K562 (cell line): ENCODE results near the gene KRTAP25-1. TPM values are rescaled to one million over a fixed set of nuclear protein-coding genes. Genes with fewer than 3 reads are reported as not detected.

Source experiments
- ATAC-seq: fragments of 200-7000 bp; cut with Tn5 transposase; 3 replicates; pipeline ENCODE4 v1.9.1; 2020; ENCODE audit warnings: moderate library complexity
- BruUV-seq: library from RNA; stranded (reverse); fragments of 400-500 nt; replicated peaks from 2 replicates; lab custom pipeline; 2021; lab: Mats Ljungman, UMichigan
- CTCF ChIA-PET: fragments of 300-600 bp; formaldehyde crosslinking; extraction: SDS; loops from one replicate; lab custom pipeline; 2021; ENCODE audit warnings: low intra/inter-chr PET ratio; lab: Yijun Ruan, JAX
- POLR2A ChIA-PET: fragments of 300-600, 350-650 bp; sonication (Branson Sonifier 250); formaldehyde crosslinking; extraction: SDS; loops from one replicate; lab custom pipeline; 2021; ENCODE audit warnings: antibody characterized with exemption, inconsistent platforms; lab: Yijun Ruan, JAX
- DNase-seq, 4 experiments: peaks; one replicate each; pipeline versions ENCODE4 v3.0.0 to v3.0.0-alpha.2; 2011 to 2018; ENCODE audit warnings: low spot score in 3 of 4, mixed read lengths in 3 of 4; ENCODE audit errors: extremely low read depth in 1 of 4
- FAIRE-seq: peaks from 2 replicates; lab custom pipeline; 2011; peaks lifted over from hg19 to GRCh38; lab: Jason Lieb, UNC
- H2AFZ ChIP-seq: 2 replicates; pipeline ENCODE4 v1.6.0; 2011; ENCODE audit warnings: low read depth, low read length, control low read depth, inconsistent platforms
- H3K27ac ChIP-seq: fragments of 200-600 bp; 3 replicates; pipeline ENCODE4 v1.8.0; 2011; ENCODE audit warnings: low read depth, mild to moderate bottlenecking, control low read depth, inconsistent platforms, low read length, moderate library complexity, mixed read lengths; ENCODE audit errors: extremely low read depth
- H3K27me3 ChIP-seq, 2 experiments: fragments of 300-600 bp in 1 of 2; 2 replicates in 1 of 2; 3 replicates in 1 of 2; pipeline versions ENCODE4 v1.6.0 to v1.8.0; 2011; ENCODE audit warnings: inconsistent platforms in 2 of 2, low read length in 2 of 2, mild to moderate bottlenecking in 1 of 2, mixed read lengths in 1 of 2, moderate library complexity in 1 of 2; ENCODE audit not compliant: control insufficient read depth in 2 of 2, insufficient read depth in 2 of 2
- H3K36me3 ChIP-seq: fragments of 300-600 bp; 3 replicates; pipeline ENCODE4 v1.8.0; 2011; ENCODE audit warnings: mild to moderate bottlenecking, low read length, inconsistent platforms; ENCODE audit not compliant: control insufficient read depth, insufficient read depth
- H3K4me1 ChIP-seq, 2 experiments: fragments of 200-600 bp in 1 of 2; replicated peaks in 1 of 2; 2 replicates in 1 of 2; 3 replicates in 1 of 2; pipeline versions ENCODE4 v1.5.1 to v1.8.0; 2011; ENCODE audit warnings: inconsistent platforms in 2 of 2, low read length in 2 of 2, mild to moderate bottlenecking in 1 of 2, mixed read lengths in 1 of 2, moderate library complexity in 1 of 2; ENCODE audit not compliant: control insufficient read depth in 2 of 2, insufficient read depth in 2 of 2
- H3K4me2 ChIP-seq: 2 replicates; pipeline ENCODE4 v1.6.1; 2011; ENCODE audit warnings: low read length, control low read depth, inconsistent platforms, mixed read lengths; ENCODE audit not compliant: insufficient read depth
- H3K4me3 ChIP-seq: fragments of 200-600 bp; sonication (generic), shearing (Covaris generic); 2 replicates; pipeline ENCODE4 v1.5.1; 2016; ENCODE audit warnings: control low read depth, inconsistent platforms
- H3K79me2 ChIP-seq: fragments of 200-600 bp; 3 replicates; pipeline ENCODE4 v1.8.0; 2011; ENCODE audit warnings: low read length, inconsistent platforms; ENCODE audit not compliant: control insufficient read depth, insufficient read depth
- H3K9ac ChIP-seq, 2 experiments: 2 replicates each; pipeline versions ENCODE4 v1.6.0 to v1.6.1; 2011; ENCODE audit warnings: low read depth in 2 of 2, low read length in 2 of 2, control low read depth in 1 of 2, inconsistent platforms in 1 of 2, mild to moderate bottlenecking in 1 of 2, mixed read lengths in 1 of 2; ENCODE audit not compliant: insufficient read depth in 1 of 2
- H3K9me1 ChIP-seq: one replicate; pipeline ENCODE4 v1.6.0; 2011; ENCODE audit warnings: inconsistent platforms, mild to moderate bottlenecking, low read length, moderate library complexity; ENCODE audit not compliant: control insufficient read depth, insufficient read depth
- H3K9me3 ChIP-seq: replicated peaks from 2 replicates; pipeline ENCODE4 v1.5.1; 2011; ENCODE audit warnings: low read depth, low read length, inconsistent platforms; ENCODE audit not compliant: control insufficient read depth, insufficient read depth
- H4K20me1 ChIP-seq: replicated peaks from 2 replicates; pipeline ENCODE4 v1.6.1; 2011; ENCODE audit warnings: low read length, inconsistent platforms, mixed read lengths; ENCODE audit not compliant: control insufficient read depth, insufficient read depth
- MTA1 ChIP-seq: fragments of 450-650 bp; IDR thresholded peaks from 2 replicates; pipeline ENCODE4 v1.6.1; 2017; ENCODE audit warnings: borderline replicate concordance
- RAD21 ChIP-seq, 2 experiments: fragments of 250-450 bp in 1 of 2; fragments of 450-650 bp in 1 of 2; sonication (Bioruptor Pico) in 1 of 2; formaldehyde crosslinking in 1 of 2; IDR thresholded peaks in 1 of 2; conservative IDR thresholded peaks in 1 of 2; 2 replicates each; pipeline versions ENCODE4 v1.4.0 to v1.8.0; 2020 to 2022; ENCODE audit warnings: mild to moderate bottlenecking in 2 of 2, moderate library complexity in 1 of 2
- SRSF9 ChIP-seq: fragments of 200-400 bp; formaldehyde crosslinking; IDR thresholded peaks from 2 replicates; pipeline ENCODE4 v1.6.1; 2017; ENCODE audit warnings: low read depth, low read length, borderline replicate concordance
- ZNF263 ChIP-seq: sonication (generic); formaldehyde crosslinking; IDR thresholded peaks from 2 replicates; pipeline ENCODE4 v1.8.0; 2022; ENCODE audit warnings: mild to moderate bottlenecking, missing genetic modification reagents, borderline replicate concordance
- WGBS: fragments of 100-300 bp; shearing (Covaris generic); methylation state at CpG from one replicate; pipeline ENCODE4 v1.1.6; 2016; ENCODE audit warnings: low coverage, mixed read lengths; ENCODE audit not compliant: insufficient coverage; ENCODE audit errors: missing lambda C conversion rate; 5-methylcytosine and 5-hydroxymethylcytosine counted together
- in situ Hi-C: fragments of 300-500 bp; cut with MboI; formaldehyde crosslinking; loops from 4 replicates; pipeline ENCODE4 v1.15.0; 2018; ENCODE audit warnings: inconsistent platforms, mixed read lengths
- intact Hi-C: fragments of 100-400 bp; cut with micrococcal nuclease; formaldehyde crosslinking; loops from 2 replicates; pipeline ENCODE4 v1.14.2; 2022
- polyA plus RNA-seq, 8 experiments: library from polyadenylated mRNA; depleted of rRNA in 4 of 8; stranded (reverse) in 5 of 8; unstranded in 3 of 8; fragments of >200 nt; fragmentation: Nextera tagmentation in 2 of 8; fragmentation: Illumina TruSeq in 1 of 8; extraction: Ambion mirVana in 2 of 8; extraction: Trizol in 1 of 8; gene quantifications; 2 replicates each; pipeline versions ENCODE4 v1.2.1 to v1.2.3, GENCODE V29; 2011 to 2014; ENCODE audit warnings: inconsistent platforms in 1 of 8, missing spikeins in 1 of 8
- total RNA-seq, 7 experiments: library from RNA; depleted of rRNA in 6 of 7; stranded (reverse); fragments of >200 nt in 6 of 7; fragmentation: Illumina TruSeq in 2 of 7; extraction: Trizol in 2 of 7; gene quantifications; 2 replicates each; pipeline versions ENCODE4 v1.2.1 to v1.2.3, GENCODE V29; 2011 to 2021; ENCODE audit warnings: low replicate concordance in 1 of 7
- TF ChIP-seq, protein P1 (sequence below), 3 experiments: IDR thresholded peaks in 2 of 3; conservative IDR thresholded peaks in 1 of 3; 2 replicates each; pipeline ENCODE4 v1.5.1; 2011 to 2012; ENCODE audit warnings: low read length in 3 of 3, mild to moderate bottlenecking in 3 of 3, control low read depth in 2 of 3, improper control_type of control experiment in 1 of 3, inconsistent platforms in 1 of 3, low read depth in 1 of 3, mixed read lengths in 1 of 3, moderate library complexity in 1 of 3; ENCODE audit not compliant: insufficient read depth in 2 of 3

KRTAP25-1 gene
- total and polyA plus RNA-seq, 9 of the 15 experiments (the other 6 are each of a cell fraction or from before 2014, with no cell fraction given) = not detected

DNA sequence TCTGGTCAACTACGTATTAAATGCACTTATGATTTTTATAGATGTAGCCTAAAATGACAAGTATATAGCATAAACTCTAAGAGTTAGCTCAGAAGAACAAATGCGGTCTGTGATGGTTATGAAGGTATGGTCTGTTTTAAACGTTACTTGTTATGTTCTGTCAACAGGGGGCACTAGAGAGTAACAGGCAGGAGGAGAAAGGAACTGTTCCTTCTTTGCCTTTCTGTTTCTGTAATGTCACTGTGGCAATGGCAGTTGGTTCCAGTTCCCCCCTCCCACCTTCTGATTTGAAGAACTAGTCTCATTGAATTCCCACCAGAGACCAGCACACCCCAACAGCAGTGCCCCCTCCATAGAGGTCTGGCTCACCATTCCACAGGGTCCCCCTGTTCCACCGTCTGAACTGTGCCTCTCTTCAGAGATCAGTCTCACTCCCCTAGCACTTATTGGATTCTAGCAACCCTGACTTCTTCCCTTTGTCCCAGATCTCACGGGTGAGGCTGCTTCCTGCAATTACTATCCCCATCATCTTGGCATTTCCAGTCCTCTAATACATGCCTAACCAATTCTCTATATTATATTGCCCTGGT lies 20.6 kb downstream of the KRTAP25-1 start:
- no peak overlapping the region for H2AFZ ChIP-seq
- TF ChIP-seq ZNF263 (no peak), MTA1 (no peak), SRSF9 (no peak), RAD21 (CRISPR knock-in tag; conservative IDR thresholded peaks at IDR 0.05 in 1 of 2, IDR thresholded peaks at IDR 0.05 in 1 of 2) (peak in 1 of 2 experiments; percentile 49; a peak in 2 of 4 replicates)
- TF ChIP-seq, protein P1, sequence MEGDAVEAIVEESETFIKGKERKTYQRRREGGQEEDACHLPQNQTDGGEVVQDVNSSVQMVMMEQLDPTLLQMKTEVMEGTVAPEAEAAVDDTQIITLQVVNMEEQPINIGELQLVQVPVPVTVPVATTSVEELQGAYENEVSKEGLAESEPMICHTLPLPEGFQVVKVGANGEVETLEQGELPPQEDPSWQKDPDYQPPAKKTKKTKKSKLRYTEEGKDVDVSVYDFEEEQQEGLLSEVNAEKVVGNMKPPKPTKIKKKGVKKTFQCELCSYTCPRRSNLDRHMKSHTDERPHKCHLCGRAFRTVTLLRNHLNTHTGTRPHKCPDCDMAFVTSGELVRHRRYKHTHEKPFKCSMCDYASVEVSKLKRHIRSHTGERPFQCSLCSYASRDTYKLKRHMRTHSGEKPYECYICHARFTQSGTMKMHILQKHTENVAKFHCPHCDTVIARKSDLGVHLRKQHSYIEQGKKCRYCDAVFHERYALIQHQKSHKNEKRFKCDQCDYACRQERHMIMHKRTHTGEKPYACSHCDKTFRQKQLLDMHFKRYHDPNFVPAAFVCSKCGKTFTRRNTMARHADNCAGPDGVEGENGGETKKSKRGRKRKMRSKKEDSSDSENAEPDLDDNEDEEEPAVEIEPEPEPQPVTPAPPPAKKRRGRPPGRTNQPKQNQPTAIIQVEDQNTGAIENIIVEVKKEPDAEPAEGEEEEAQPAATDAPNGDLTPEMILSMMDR (IDR thresholded peaks at IDR 0.05 in 2 of 3, conservative IDR thresholded peaks at IDR 0.05 in 1 of 3; ENCODE audit: insufficient read depth in 2 of 3, low read depth in 1 of 3, low read length in 3 of 3) = peak in 2 of 3 experiments; percentile 41 to 46; a peak in 3 of 6 replicates
- TF ChIP-seq, all 486 proteins: peak for 2
- peak; percentile 46 for FAIRE-seq
- 16% methylated on average over 5 of the region's 5 CpGs for whole genome bisulfite sequencing
- H3K9ac ChIP-seq = no peak overlapping the region
- H3K9me3 ChIP-seq = no peaks in the 10 kb centered on the region
- H3K9me1 ChIP-seq = no peaks in the 10 kb centered on the region
- peak; percentile 26 to 45 (median 40) for DNase-seq
- no peaks in the 10 kb centered on the region for H4K20me1 ChIP-seq
- no peaks in the 10 kb centered on the region for H3K36me3 ChIP-seq
- ChIA-PET POLR2A (no interaction called here), CTCF (no interaction called here)
- intact Hi-C loops (no loop called here), in situ Hi-C loops (no loop called here)
- H3K4me2 ChIP-seq = no peak overlapping the region
- no peaks in the 10 kb centered on the region for H3K79me2 ChIP-seq
- BruUV-seq = no TSS peak
- ATAC-seq = peak; percentile 61
- H3K4me3 ChIP-seq = no peak overlapping the region
- H3K27ac ChIP-seq = no peak overlapping the region
- H3K27me3 ChIP-seq = no peaks in the 10 kb centered on the region
- H3K4me1 ChIP-seq = no peaks in the 10 kb centered on the region
